HG03460 (cell line): ENCODE results near the gene UBN1.

Experiments
- ATAC-seq: cut with Tn5 transposase; IDR thresholded peaks from one replicate; pipeline ENCODE4 v1.9.1; 2021; ENCODE audit not compliant: unreplicated experiment

The UBN1 gene

DNA sequence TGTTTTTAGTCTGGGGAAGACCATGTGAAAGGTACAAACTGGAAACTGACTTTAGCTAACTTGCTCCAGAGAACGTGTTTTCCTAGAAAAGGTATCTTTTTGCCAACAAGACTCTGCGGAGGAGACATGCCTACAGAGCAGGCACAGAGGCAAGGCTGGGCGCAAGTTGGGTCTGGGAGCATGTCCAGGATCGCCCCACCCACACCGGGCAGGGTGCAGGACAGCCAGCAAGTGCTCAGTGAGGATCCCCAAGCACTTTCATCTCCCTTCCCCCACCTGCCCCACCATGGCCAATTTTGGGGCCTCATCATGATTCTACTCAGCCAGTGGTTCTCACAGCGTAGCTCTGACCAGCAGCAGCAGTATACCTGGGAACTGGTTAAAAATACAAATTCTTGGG lies 26.6 kb upstream of the UBN1 start:
- no peak for ATAC-seq

DNA sequence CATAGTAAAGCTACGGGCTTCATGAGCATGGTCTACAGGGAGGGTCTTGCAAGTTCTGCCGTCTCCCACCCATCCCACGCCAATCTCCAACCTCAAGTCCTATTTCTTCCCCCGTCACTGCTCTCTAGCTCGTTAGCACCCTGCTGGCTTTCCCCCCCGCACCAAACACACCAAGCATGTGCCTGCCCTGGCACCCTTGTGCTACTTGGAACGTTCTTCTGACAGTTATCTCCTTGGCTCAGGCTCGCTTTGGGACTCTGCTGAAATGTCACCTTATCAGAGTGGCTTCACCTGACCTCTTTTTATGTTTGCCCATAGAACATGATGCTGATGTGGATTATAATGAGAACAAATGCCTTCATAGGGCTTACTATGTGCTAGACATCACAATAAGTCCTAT lies 22.1 kb upstream of the UBN1 start:
- no peak for ATAC-seq

DNA sequence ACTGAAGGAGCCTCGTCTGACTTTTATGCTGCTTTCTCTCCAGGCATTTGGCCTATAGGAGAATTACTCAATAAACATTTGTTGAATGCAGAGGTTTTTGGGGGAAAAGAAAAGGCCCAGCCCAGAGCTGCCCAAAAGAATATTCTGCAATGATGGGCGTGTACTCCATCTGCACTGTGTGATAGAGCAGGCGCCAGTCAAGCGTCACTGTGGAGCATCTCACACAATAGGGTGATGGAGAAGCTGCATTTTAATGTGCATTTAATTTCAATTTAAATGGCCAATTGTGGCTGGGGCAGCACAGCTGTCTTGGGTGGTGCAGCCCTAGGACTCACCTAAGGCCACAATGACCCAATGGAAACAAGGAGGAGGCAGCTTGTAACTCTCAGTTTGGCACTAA lies 20.8 kb upstream of the UBN1 start:
- no peak for ATAC-seq

DNA sequence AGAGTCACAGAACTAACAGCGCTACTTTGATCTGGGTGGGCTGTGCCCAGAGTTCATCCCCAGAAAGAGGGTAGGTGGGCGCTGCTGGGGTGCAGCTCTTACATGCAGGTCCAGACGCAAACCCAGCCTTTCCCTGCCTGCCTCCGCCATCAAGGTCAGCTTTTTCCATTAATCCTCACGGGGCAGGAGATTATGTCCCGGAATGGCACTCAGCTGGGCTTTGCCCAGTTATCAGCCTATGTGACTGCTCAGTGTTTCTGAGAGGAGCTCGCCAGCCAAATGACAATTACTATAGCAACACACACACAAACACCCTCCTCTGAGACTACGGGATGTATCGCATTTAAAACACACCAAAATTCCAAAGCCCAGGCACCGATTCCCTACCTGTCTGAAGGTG lies 20.3 kb upstream of the UBN1 start:
- no peak for ATAC-seq

DNA sequence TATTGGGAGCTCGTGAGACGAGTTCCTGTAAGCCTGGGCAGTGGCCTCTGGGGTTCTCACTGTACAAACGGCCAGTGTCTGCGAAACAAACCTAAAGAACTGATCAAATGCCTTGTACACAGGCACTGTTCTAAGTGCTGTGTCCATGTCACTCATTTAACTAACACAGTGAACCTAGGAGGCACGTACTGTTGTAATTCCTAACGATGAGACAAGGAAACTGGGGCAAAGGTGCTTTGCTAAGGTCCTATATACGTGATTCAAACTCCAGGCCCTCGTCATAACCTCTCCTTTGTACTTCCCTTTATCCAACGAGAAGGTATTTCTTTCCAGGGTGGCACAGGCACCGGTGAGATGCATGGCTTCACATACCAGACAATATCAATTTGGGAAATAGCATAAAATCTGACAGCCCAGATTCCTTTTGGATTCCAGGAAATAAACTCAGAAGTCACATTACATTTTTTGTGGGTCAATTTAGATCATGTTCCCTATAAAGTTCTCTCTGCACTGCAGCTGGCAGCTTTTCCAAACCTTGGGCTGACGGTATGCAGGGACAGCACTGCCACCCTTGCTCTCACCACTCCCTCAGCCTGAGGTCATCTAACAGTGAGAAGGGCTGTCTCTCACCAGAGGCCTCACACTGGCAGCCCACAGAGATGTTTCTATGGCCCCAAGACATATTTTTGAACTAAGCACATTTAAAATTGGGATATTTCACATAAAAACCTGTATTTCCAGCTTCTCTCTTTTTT lies 18.5 kb upstream of the UBN1 start:
- ATAC-seq, result no peak

DNA sequence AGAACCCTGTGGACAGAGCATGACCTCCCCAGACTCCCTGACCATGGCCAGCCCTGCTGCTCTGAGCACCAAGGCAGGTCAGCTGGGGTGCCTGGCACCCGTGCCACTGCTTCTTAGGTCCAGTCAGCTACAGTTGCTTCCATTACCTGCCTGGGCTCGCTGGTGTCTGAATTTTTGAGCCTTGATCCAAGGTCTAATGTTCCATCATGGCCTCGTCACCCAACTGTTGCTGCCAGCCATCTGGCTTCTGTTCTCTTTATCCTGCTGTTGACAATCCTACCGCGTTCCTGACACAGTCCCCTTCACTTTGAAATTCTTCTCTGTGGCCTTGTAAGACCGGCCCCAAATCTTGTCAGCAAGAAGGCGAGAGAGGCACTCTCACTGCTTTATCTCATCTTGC lies 16.9 kb upstream of the UBN1 start:
- ATAC-seq, result no peak

DNA sequence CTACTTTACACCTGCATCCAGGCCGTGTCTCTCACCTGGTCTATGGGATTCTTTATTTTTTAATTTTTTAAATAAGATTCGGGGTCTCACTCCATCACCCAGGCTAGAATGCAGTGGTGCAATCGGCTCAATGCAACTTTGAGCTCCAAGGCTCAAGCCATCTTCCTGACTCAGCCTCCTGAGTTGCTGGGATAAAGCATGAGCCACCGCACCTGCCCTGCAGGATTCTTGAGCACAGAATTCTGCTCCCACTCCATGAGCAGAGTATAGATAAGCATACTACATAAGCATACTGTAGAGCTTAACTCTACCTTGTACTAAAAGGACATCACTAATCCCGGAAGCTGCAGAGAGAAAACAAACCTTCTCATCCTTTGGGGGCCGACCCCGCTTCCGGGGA lies 15.7 kb upstream of the UBN1 start:
- no peak for ATAC-seq

DNA sequence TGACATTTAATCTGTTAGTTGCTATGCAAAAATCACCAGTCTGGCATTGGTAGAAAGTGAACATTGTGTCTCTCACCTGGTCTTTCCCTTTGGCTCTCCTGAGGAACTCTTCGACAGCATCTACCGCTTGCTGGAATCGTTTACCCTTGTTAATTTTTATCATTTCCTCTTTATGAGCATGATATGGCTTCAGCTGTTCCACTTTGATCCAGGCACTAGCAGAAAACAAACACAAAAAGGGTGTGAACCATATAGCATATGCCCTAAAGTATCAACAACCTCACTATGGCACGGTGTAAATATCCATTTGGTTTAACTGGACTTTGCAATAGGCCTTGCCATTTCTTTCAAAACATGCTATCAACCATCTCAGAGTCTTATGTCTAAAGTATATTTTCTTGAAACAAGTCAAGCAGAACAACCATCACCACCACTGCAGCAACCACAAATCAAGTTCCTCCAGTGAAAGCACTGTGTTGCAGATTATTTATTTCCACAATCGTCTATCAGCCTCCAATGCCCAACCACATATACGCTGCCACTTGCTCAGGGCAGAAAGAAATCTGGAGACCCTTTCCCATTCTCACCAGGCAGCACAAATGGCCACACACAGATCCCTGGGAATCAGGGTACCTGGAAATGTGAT lies 14.5 kb upstream of the UBN1 start:
- ATAC-seq, result no peak

DNA sequence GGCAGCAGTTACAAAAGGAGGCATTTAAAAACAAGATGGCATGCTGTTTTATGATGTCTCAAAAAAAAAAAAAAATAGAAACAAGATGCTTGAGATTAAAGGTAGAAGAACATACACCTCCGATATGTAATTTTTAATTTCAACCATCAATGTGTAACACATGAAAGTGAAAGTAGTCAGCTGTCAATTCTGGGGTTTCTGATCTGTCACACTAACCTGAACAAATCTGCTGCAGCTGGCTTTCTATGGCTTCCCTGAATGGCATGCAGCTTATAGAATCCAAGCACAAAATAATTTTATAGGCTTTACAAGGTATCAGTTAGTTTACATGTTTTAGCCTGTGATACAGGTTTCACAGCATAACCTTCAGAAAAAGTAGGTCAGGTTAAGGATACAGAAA lies 13.7 kb upstream of the UBN1 start:
- ATAC-seq, result no peak

DNA sequence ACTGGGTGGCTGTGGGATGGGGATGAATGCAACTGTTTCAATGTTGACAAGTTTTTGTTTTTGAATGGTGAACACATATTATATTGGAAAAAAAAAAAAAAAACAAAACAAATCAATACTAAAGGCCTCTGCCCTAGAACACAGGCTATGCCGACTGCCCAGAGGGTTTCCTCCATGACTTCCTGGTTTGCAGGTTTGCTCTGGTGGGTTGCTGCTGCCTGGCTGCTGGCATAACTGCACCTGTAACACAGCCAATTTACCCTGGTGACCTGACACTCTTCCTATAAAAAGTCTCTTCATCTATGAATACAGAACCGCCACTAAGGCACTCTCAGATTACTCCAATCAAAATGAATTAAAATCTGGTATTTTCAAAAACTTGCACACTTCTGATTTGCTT lies 10.6 kb upstream of the UBN1 start:
- ATAC-seq, result no peak

DNA sequence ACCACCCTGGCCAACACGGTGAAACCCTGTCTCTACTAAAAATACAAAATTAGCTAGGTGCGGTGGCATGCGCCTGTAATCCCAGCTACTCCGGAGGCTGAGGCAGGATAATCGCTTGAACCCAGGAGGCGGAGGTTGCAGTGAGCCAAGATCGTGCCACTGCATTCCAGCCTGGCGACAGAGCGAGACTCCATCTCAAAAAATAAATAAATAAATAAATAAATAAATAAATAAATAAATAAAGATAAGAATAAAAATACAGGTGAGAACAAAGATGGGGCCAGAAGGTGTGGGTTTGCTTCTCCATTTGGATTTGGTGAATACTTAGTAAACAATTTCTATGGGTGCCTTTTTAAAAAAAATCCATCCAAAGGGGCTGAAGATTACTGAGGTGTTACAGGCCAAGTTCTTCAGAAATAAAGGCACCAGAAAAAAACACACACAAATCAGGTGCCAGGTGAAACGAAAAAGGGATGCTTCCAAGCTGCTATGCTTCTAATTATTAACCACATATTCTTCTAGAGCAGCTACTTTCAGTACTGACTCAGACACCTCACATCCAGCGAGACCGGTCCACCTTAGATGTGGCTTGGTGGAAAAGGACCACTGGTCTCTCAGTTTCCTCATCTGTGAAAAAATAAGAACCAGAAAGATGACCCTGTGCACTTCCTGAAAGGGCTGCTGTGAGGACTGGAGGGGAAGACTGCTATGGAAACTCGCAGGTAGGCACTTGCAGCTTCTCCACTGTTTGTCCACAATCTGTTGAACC lies 9.4 kb upstream of the UBN1 start:
- ATAC-seq, result peak; percentile 57

DNA sequence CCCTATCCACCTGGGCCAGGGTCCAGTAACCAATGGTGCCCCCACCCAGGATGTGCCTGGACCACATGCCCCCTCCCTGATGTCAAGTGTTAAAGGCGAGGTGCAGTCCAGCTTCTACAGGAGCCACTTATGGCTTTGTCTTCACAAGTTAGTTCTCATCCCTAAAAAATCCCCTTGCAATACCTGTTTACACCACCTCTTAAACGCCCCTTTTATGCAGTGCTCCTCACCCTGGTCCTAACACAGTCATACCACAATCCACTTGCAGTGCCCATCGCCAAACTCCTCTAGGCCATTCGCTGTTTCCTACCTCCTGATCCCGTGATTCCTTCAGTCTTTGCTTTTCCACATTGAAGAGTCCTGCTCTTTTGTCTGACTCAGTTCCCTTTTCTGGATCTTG lies 7.3 kb upstream of the UBN1 start:
- no peak for ATAC-seq

DNA sequence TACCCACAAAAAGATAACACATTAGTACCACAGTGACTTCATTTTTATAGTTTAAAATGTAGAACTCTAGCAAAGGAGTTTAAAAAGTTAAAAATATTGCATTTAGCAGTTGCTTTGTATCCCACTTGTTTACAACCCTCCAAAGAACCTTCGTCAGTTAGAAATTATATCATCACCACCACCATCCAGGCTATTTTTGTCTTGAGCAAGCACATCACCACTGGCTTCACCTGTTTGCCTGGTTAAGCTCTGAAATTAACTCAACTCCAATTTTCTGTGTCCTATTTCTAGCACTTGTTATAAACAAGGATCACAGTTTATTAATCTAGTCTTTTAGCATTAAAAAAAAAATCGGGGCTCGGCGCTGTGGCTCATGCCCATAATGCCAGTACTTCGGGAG lies 6.3 kb upstream of the UBN1 start:
- no peak for ATAC-seq

DNA sequence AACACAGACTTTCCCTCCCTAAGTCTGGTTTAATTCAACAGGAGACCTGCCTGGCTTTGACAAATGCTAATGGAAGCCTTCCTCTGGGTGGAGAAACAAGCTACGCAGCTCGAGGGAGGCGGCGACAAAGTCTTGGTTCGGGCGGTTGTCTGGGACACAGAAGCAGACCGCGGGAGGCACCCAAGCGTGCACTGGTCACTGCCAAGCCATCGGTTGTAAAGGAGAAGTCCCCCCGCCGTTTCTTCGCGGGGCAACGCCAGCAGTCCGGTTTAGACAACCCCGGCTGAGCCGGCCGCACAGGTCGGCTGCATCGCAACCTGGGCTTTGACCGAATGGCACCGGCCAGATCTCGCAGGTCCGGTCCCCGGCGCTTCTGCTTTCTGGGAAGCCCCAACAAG lies 779 bp upstream of the UBN1 start:
- ATAC-seq, result peak; percentile 20

DNA sequence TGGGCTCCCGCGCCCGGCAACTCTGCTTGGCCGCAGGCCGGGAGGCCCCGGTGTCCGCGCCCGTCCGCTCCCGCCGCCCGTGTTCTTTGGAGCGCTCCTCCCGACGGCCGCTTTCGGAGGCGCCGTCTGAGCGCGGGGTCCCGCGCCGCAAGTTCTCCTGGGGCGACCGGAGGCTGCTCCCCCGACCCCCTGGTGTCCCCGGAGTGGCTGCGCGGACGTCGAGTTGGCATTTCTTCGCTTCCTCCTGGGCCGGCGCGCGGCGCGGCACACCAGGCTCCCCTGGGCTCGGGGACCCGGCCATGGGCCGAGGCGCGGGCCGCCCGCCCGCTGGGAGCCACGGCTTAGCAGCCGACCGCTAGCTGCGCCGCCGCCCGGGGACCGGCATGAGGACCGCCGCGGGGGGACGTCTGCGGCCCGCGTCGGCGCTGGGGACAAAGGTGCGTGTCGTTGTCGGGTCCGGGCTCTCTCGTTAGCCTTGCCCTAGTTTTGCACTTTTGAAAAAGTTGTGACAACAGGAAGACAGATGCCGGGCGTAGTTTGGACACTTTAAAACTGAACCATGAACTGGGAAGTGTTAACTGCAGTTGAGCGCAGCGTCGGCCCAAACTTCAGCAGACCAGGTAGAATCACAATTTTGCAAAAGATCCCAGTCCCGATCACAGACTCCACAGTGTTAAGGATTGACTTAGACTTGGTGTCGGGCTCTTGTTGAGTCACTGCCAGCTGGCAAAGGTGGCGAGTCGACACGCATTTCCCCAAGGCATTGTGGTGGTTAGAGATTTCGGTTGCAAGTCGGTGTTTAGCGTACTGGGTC lies 700 bp downstream of the UBN1 start:
- peak; percentile 19 for ATAC-seq

DNA sequence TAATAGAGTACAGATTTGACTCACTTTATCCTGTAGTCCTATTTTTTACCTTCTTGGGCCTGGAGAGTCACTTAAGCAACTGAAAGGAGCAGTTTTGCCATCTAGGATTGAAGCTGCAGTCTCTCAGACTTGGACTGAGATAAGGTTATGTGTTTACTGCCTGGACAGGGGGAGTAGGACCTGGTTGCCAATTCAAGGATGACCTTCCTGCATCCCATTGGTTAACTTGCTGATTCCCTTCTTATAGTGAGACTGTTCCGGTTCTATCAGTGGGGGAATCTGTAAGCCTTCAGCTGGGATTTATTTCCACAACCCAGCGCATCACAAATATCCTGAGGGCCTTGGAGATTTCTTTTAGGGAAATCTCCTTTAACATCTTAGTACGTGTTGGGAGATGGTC lies 2.9 kb downstream of the UBN1 start:
- ATAC-seq, result no peak

DNA sequence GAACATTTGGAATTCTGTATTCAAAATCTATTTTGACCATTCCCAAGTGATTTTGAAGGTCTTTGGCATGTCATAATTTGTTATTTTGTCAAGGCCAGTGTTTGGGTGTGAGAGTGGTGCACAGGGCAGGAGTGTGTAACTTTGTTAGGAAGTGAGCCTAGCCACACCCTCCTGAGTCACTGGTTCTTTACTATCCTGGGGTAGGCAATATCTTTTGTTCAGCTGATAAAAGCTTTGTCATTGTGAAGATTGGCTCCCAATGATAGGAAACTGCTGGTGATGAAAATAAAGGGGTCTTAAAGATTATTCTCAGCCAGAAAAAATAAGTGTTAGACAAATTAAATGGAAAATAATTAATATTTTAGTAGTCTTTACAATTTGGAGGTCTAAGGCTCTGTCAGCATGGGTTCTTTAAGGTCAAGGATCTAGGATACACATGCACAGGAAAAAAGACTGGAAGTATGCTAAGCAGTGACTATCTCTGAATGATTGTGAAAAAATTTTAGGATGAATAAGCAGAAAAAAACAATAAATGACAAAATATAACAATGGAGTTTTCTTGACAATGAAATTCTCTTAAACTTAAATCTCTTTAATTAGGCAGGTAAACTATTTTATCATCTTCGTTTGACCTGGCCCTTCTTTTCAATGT lies 5.1 kb downstream of the UBN1 start:
- ATAC-seq, result no peak

DNA sequence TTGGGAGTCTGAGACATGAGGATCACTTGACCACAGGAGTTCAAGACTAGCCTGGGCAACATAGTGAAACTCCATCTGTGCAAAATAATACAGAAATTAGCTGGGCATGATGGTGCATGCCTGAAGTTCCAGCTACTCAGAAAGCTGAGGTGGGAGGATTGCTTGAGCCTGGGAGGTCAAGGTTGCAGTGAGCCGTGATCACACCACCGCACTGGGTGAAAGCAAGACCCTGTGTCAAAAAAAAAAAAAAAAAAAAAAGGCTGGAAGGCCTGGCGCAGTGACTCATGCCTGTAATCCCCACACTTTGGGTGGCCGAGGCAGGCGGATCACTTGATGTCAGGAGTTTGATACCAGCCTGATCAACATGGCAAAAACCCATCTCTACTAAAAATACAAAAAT lies 8.1 kb downstream of the UBN1 start:
- no peak for ATAC-seq

DNA sequence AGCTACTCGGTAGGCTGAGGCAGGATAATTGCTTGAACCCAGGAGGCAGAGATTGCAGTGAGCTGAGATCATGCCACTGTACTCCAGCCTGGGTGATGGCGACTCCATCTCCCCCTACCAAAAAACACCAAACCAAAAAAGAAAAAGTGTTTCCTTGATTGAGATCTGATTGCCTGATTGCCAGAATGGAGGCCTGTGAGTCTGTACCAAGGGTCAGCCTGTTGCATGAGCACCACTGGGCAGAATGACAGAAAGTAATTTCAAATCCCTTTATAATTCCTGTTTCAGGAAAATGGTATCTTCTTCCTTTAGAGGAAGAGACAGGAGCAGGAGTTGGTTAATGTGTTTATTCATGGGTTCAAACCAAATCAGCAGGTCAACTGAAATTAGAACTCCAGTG lies 8.5 kb downstream of the UBN1 start:
- ATAC-seq, result no peak

DNA sequence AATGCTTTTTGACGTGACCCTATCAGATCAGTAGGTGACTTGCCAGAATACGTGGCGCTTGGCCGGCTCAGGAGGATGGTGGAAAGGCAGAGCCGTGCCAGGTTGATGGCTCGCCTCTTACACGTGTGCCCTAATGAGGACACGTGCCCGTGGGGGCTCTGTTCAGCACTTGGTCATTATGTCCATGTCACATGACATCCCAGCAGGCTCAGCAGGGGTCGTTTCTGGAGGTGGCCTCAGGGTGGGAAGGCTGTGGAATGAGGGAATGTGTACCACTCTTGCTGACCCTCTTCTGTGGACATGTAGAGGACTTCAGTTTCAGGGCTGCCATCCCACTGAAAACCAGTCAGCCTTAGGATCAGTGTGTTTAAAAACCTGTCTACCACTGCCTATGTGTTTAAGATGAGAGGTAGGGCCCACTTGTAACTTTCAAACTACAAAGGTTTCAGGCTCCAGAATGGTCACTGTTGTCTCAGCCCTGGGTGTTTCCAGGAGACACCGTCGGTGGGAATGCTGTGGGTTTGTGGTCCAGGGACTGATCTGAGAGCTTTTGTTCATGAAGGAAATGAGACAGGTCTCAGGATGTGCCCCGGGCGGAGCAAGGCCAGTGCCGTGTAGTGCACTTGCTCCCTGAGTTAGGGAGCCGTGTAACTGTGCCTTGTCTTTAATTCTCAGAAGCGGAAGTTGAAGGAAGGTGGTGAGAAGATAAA lies 12.1 kb downstream of the UBN1 start:
- ATAC-seq, result no peak
